ENCODE data around the gene LACTBL1.
A peak's percentile ranks its signal among the peaks of the same experiment; 100 is the strongest.

The LACTBL1 gene

GRCh38 chr1:22972760-22973159 is at the start of gene LACTBL1:
TSS of gene LACTBL1 (minus strand) at chr1:22972866. CDS start at chr1:22972316, 550 bp downstream.
- Histone ChIP-seq H3K4me2 (no peak within 1 kb of the TSS), H3K27ac (no peak within 1 kb of the TSS), H3K36me3 (ENCODE audit: insufficient read depth) (no peaks in the 10 kb centered on the region), H3K9ac (no peak within 1 kb of the TSS), H3K79me2 (ENCODE audit: insufficient read depth, low read depth) (no peaks in the 10 kb centered on the region), H3K4me1 (ENCODE audit: low read depth, poor library complexity, severe bottlenecking) (peaks cover 6% of the 10 kb centered on the region), H4K20me1 (ENCODE audit: insufficient read depth) (no peaks in the 10 kb centered on the region), H2AFZ (ENCODE audit: low read depth) (no peak within 1 kb of the TSS), H3K27me3 (ENCODE audit: insufficient read depth, low read depth) (no peaks in the 10 kb centered on the region), H3K4me3 (IDR thresholded peaks at IDR 0.05; ENCODE audit: insufficient read depth, low read depth, low read length) (no peak within 1 kb of the TSS)
- TF ChIP-seq CTCF (conservative IDR thresholded peaks at IDR 0.05; ENCODE audit: low read depth, low read length) = no peak

GRCh38 chr1:23021834-23022233 is 49.2 kb upstream of the LACTBL1 start:
- H3K4me1 ChIP-seq (ENCODE audit: low read depth, poor library complexity, severe bottlenecking) = peaks cover 20% of the 10 kb centered on the region
- H3K4me2 ChIP-seq = peak overlapping the region; percentile 90; the same call in 1 of the 2 replicates
- H3K9ac ChIP-seq = no peak overlapping the region
- no peaks in the 10 kb centered on the region for H3K27me3 ChIP-seq (ENCODE audit: insufficient read depth, low read depth)
- no peak overlapping the region for H3K27ac ChIP-seq
- H2AFZ ChIP-seq (ENCODE audit: low read depth) = no peak overlapping the region
- H3K36me3 ChIP-seq (ENCODE audit: insufficient read depth) = no peaks in the 10 kb centered on the region
- peaks cover 73% of the 10 kb centered on the region for H3K79me2 ChIP-seq (ENCODE audit: insufficient read depth, low read depth)
- TF ChIP-seq CTCF (conservative IDR thresholded peaks at IDR 0.05; ENCODE audit: low read depth, low read length) = no peak
- H3K4me3 ChIP-seq (IDR thresholded peaks at IDR 0.05; ENCODE audit: insufficient read depth, low read depth, low read length) = no peak overlapping the region
- H4K20me1 ChIP-seq (ENCODE audit: insufficient read depth) = peaks cover 9% of the 10 kb centered on the region; the same call in 1 of the 2 replicates

GRCh38 chr1:23020706-23021405 is 48.2 kb upstream of the LACTBL1 start:
- peaks cover 3% of the 10 kb centered on the region; the same call in 1 of the 2 replicates for H4K20me1 ChIP-seq (ENCODE audit: insufficient read depth)
- H3K9ac ChIP-seq = peak overlapping the region; percentile 93; the same call in 1 of the 2 replicates
- no peak for TF ChIP-seq CTCF (conservative IDR thresholded peaks at IDR 0.05; ENCODE audit: low read depth, low read length)
- H3K4me2 ChIP-seq = peak overlapping the region; percentile 90
- no peak overlapping the region for H3K4me3 ChIP-seq (IDR thresholded peaks at IDR 0.05; ENCODE audit: insufficient read depth, low read depth, low read length)
- H3K27me3 ChIP-seq (ENCODE audit: insufficient read depth, low read depth) = no peaks in the 10 kb centered on the region
- H3K27ac ChIP-seq = no peak overlapping the region; the same call in 1 of the 2 replicates
- no peaks in the 10 kb centered on the region for H3K36me3 ChIP-seq (ENCODE audit: insufficient read depth)
- H3K4me1 ChIP-seq (ENCODE audit: low read depth, poor library complexity, severe bottlenecking) = peaks cover 15% of the 10 kb centered on the region
- no peak overlapping the region for H2AFZ ChIP-seq (ENCODE audit: low read depth)
- H3K79me2 ChIP-seq (ENCODE audit: insufficient read depth, low read depth) = peaks cover 63% of the 10 kb centered on the region

- H3K4me2 ChIP-seq = peak overlapping the region; percentile 90
- no peaks in the 10 kb centered on the region for H3K36me3 ChIP-seq (ENCODE audit: insufficient read depth)
- peak overlapping the region; percentile 42 for H2AFZ ChIP-seq (ENCODE audit: low read depth)
- peak overlapping the region; percentile 89 for H3K4me3 ChIP-seq (IDR thresholded peaks at IDR 0.05; ENCODE audit: insufficient read depth, low read depth, low read length)
- H3K27me3 ChIP-seq (ENCODE audit: insufficient read depth, low read depth) = no peaks in the 10 kb centered on the region
- H3K27ac ChIP-seq = peak overlapping the region; percentile 71
- H3K79me2 ChIP-seq (ENCODE audit: insufficient read depth, low read depth) = peaks cover 55% of the 10 kb centered on the region
- no peak for TF ChIP-seq CTCF (conservative IDR thresholded peaks at IDR 0.05; ENCODE audit: low read depth, low read length)
- H3K9ac ChIP-seq = peak overlapping the region; percentile 93
- H3K4me1 ChIP-seq (ENCODE audit: low read depth, poor library complexity, severe bottlenecking) = peaks cover 15% of the 10 kb centered on the region
- H4K20me1 ChIP-seq (ENCODE audit: insufficient read depth) = peaks cover 3% of the 10 kb centered on the region; the same call in 1 of the 2 replicates
Observed at GRCh38 chr1:23019863-23020625, 47.4 kb upstream of the LACTBL1 start.
